ENCODE measurements around the gene AQP5. TPM values are rescaled to one million over a fixed set of nuclear protein-coding genes. Genes with fewer than 3 reads are reported as not detected.

AQP5 gene
- total RNA-seq, 1 experiment from 2014 or later: not detected

DNA sequence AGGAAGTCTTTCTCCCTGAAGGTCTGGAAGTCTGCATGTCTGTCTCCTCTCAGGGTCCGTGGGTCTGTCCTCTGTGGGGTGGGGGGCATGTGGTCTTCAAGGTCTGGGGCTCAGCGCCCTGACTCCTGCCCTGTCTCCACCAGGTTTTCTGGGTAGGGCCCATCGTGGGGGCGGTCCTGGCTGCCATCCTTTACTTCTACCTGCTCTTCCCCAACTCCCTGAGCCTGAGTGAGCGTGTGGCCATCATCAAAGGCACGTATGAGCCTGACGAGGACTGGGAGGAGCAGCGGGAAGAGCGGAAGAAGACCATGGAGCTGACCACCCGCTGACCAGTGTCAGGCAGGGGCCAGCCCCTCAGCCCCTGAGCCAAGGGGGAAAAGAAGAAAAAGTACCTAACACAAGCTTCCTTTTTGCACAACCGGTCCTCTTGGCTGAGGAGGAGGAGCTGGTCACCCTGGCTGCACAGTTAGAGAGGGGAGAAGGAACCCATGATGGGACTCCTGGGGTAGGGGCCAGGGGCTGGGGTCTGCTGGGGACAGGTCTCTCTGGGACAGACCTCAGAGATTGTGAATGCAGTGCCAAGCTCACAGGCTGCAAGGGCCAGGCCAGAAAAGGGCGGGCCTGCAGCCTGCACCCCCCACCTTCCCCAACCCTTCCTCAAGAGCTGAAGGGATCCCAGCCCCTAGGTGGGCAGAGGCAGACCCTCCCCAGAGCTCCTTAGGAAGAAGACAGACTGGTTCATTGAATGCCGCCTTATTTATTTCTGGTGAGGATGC lies 3.4 kb downstream of the AQP5 start:
- DNase-seq (ENCODE audit: low spot score): no peak

DNA sequence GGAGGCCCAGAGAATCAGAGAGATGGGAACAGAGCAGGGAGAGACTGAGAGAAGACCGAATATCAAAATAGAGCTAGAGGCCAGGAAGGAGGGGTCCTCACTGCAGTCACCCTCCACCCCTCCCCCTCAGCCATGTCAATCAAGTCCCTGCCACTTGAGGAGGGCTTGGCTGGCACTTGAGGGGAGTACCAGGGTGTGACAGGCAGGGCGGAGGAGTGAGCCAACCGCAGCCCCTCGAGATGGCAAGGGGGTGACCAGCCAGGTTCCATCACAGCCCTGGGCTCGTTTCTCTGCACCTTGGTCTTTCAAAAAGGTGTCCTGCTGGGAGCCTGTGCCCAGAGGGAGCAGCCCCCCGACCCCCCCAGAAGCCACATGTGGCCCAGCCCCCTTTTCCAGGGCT lies 4.2 kb downstream of the AQP5 start:
- no peak for DNase-seq (ENCODE audit: low spot score)

DNA sequence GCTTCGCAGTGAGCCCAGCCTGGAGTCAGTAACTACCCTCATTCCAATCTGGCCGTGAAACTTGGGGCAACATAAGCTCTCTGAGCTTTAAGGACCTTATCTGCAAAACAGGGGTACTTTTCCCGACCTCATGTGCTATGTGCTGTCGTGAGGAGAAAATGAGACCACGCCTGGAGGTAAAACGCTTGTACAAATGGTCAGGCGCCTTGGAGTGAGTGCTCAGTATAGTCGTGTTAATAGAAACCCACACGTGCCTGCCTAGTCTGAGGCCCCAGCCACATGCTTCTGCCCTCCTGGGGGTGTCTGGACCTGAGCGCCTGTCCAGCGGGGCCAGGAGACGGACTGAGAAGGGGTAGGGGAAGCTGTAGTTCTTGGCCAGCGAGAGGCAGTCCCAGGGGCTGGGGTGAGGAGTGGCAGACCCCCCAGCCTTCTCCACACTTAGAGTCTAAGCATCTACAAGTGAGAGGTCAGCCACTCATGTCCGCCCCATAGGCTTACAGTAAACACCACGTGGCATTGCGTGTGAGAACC lies 4.9 kb downstream of the AQP5 start:
- DNase-seq (ENCODE audit: low spot score): no peak

DNA sequence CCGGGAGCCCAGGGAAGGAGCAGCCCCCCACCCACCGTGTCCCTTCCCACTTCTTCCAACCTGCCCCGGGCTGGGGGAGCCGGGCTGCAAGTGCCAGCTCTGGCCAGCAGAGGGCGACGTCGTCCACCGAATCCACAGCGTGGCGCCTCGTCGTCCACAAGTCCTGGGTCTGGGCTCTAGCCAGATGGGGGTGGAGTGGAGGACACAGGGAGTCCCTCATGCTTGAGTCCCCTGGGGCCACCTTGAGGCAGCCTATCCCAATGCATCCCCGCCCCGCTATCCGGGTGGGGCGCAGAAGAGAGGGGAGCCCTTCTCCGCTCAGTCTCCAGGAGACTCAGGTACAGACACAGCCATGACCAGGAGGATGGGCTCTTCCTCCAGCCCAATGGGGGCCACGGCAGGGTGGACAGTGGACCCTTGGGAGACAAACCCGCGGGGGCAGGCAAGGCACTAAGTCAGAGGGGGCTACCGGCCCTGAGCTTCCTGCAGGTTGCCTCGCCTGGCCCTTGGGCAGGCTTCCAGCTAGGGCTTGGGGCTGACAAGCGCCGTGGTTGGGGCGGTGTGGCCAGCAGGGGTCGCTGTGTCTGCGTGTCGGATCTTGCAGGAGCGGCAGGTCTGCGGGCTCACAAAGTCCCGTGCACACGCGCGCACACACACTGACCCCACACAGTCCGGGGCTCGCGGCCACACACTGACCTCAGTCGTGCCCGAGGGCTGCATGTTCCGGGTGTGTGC lies 5.5 kb downstream of the AQP5 start:
- DNase-seq (ENCODE audit: low spot score): peak; percentile 91

DNA sequence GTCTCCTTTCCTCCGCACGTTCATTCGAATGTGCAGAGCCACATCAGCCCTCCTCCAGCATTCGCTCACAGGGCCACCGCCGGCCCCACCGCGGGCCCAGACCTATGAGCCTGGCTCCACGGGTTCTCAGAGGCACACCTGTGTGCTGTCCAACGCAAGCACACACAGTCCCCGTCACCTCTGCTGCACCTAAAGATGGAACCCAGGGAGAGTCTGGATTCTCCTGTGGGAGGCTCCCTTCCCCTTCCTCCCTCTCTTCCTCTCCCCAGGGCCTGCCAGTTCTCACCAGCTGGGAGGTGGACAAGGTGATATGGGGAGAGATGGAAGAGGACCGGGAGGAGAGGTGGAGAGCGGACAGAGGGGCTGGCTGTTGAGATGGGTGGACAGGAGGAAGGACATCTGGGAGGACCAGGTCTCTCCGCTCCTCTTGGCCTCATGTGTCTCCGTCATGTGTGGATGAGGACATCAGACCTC lies 6.1 kb downstream of the AQP5 start:
- DNase-seq (ENCODE audit: low spot score): no peak

DNA sequence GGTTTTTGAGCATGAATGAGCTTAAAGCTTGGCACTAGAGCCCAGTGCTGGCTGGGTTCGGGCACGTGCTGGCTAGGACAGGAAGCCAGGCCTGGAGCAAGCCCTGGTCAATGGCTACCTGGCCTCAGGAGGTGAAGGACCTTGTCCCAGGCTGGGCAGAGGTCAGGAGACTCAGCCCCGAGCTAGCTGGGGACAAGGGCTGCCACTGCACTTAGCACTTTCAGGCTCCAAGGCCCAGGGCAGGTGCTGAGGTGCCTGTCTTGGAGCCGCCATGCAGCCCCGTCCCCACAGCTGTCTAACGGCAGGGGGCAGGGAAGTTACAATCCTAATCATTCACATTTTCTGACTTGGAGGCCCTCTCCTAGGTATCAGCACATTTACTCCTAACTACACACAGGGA lies 6.8 kb downstream of the AQP5 start:
- no peak for DNase-seq (ENCODE audit: low spot score)

DNA sequence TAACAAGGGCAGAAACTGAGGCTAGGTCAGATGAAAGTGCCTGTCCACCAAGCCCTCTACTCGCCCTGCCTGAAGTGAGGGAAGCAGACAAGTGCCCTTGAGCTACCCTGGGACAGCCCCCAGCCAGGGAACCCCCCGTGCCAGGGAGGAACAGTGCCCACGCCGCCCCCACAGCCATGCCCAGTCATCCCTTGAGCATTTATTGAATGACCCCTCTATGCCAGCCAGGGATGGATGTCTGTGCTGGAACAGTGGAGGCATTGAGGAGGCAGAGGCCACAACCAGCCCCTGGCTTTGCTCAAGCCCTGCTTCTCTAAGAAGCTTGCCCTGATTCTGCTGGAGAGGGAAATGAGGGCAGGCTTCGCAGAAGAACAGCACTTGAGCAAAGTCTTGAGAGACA lies 7.4 kb downstream of the AQP5 start:
- DNase-seq (ENCODE audit: low spot score): no peak

DNA sequence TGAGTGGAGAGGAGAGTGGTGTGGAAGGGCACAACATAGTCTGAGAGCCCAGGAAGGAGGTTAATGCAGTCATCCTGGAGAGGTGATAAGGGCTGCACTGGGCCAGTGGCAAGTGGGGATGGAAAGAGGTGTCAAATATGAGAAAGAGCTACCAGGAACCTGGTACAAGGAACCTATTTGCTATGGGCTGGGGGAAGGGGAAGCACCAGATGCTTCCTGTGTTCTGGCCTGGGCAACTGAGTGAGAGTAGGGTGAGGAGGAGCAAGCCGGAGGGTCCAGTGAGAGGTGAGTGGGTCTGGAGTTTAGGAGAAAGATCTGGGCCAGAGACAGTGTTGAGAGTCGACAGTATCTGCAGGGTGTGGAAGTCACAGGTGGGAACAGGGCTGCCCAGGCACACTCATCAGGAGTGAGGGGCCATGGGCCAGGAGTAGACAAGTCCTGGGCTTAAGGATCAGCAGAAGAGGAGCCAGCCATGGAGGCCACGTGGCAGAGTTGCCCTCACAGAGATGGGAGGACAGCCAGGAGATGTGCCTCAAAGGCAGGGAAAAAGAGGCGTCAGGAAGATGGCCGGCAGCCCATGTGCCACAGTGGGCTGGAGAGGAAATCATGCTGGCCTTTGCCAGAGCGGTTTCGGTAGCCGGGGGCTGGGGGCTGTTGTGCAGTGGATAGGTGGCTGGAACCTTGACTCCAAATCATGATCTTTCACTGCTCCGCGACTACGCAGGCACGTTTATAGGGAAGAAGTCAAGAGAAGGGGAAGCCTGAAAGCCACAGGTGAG lies 8.2 kb downstream of the AQP5 start:
- no peak for DNase-seq (ENCODE audit: low spot score)

DNA sequence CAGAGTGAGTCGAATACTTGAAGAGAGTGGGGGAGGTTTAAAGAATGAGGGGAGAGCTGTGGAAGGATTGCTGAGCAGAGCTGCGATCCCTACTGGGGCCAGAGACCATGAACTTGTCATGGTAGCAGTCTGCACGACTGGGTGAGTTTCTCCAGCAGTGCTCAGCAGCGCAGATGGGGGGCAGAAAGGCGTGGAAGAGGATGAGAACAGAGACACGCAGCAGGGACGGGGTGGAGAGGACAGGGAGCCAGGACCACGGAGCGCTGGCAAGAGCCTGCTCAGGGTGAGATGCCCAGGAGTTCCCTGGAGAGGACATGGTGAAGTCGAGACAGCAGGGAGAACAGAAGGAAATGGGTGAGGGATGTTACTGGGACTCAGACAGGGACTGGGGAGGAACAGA lies 9.0 kb downstream of the AQP5 start:
- DNase-seq (ENCODE audit: low spot score): no peak

DNA sequence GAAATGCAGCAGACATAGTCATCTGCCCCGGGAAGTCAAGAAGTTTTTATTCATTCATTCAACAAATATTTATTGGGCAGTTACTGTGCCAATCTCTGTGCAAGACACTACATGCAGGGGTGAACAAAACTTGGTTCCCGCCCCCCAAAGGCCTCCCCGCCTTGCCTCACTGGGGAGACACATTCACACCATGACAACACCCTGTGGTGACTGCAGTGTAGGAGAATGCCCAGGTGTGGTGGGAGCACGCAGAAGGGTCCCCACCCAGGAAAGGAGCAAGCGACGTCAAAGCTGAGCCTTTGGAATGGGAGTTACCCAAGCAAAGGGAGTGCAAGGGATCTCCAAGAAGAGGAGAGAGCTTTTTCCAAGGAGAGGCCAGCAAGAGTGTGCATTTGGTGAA lies 9.5 kb downstream of the AQP5 start:
- DNase-seq (ENCODE audit: low spot score): no peak

DNA sequence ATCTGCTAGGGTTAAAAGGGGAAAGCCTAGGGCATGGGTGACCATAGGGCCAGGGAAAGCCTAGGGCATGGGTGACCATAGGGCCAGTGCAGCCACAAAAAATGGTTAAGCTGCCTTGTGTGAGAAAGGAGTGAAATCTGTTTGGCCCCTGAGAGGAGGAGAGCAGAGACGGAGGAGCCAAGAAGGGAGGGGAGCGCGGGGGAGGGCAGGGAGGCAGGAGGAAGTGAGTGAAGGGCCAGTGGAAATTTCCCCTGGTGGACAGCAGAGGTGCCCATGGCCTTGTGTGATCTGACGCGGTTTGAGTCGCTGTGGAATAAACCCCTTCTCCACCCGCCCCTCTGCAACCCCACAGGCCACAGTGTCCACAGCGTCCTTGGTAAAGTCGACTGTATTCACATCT lies 10.5 kb downstream of the AQP5 start:
- no peak for DNase-seq (ENCODE audit: low spot score)

DNA sequence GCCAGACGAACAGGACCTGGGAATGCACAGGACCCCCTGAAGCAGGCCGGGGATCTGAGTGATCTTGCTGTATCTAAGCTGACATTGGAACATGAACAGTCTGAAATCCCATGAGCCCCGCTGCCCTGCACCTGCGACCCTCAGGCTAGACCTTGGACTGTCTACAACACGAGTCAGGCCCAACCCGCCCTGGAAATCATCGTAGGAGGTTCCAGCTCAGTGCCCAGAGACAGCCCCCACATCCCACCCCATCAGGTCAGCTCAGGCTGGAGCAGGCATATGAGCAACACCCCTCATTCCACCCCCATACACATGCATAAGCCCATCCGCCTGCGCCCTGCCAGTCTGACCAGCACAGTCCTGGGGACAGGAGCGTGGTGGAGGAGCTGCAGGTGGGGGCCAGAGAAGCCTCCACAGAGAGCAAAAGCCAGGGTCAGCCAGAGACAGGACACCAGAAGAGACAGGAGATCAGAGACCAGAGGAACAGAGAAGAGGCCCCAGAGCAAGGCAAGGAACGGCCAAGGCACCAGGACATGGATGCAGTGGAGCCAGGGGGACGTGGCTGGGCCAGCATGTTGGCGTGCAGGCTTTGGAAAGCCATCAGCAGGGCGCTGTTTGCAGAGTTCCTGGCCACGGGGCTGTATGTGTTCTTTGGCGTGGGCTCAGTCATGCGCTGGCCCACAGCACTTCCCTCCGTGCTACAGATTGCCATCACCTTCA lies 11.1 kb downstream of the AQP5 start, which contains the start of gene AQP6:
Gene AQP6 (plus strand): TSS at position 307 of the 720 bp plus-strand sequence. CDS start 227 bp downstream, at position 534.
- DNase-seq (ENCODE audit: low spot score): no peak

DNA sequence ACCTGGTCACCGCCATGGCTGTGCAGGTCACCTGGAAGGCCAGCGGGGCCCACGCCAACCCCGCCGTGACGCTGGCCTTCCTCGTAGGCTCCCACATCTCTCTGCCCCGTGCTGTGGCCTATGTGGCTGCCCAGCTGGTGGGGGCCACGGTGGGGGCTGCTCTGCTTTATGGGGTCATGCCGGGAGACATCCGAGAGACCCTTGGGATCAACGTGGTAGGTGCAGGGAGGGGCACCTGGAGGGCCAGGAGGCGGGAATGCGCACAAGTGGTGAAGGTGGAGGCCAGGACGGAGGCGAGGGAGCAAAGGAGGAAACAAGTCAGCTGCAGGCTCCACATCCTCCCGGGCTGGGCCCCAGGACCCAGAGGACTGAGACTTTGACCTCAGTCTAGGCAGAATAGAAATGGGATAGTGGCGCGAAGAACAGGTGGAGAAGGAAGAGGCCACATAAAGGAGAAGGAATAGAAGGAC lies 11.7 kb downstream of the AQP5 start:
- no peak for DNase-seq (ENCODE audit: low spot score)

DNA sequence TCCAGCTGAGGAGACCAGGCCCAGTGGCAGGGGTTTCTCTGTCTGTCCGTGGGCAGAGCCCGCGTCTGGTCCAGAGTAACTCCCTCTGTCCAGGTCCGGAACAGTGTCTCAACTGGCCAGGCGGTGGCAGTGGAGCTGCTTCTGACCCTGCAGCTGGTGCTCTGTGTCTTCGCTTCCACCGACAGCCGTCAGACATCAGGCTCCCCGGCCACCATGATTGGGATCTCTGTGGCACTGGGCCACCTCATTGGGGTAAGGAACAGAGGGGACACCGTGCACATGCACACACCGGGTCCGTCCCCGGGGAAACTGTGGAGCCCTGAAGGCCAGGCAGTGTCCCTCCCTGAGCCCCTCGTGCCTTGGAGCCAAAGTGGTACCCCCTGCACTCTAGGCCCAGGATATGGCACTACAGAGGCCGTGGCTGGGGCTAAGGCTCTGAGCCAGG lies 12.6 kb downstream of the AQP5 start:
- no peak for DNase-seq (ENCODE audit: low spot score)

DNA sequence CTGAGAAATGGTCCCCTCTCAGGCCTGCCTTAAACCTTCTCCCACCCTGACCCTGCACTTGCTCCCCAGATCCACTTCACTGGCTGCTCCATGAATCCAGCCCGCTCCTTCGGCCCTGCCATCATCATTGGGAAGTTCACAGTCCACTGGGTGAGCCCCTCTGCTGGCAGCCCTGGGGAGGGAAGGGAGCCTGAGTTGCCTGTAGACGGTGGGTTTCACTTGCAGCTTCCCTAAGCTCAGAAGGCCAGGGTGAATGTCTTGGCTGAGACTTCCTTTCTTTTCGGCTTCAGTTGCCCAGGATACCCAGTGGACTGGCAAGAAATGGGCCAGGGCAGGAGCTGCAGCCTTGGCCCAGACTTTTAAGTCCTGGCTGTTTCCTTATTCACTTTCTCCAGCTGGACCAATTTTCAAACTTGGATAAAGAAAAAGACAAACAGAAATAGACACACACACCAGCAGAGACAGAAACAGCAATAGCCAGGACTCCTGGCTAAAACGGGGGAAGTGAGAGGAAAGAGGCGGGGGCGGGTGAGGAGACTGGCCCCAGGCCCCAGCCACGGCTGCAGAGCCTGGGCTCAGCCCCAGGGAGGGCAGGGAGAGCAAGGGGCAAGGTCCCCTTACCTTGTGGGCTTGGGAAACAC lies 13.1 kb downstream of the AQP5 start:
- no peak for DNase-seq (ENCODE audit: low spot score)

DNA sequence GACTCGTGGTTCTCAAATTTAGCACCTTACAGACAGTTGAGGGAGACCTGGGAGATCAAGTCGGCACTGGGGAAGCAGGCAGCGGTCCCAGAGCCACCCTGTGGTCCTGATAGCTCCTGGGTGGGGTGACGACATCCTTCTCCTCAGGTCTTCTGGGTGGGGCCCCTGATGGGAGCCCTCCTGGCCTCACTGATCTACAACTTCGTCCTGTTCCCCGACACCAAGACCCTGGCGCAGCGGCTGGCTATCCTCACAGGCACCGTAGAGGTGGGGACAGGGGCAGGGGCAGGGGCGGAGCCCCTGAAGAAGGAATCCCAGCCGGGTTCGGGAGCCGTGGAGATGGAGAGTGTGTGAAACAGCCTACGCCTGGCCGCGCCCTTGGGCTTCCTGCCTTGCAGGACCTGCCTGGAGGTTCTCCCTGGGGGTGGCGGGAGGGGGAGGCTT lies 13.7 kb downstream of the AQP5 start:
- DNase-seq (ENCODE audit: low spot score): no peak

DNA sequence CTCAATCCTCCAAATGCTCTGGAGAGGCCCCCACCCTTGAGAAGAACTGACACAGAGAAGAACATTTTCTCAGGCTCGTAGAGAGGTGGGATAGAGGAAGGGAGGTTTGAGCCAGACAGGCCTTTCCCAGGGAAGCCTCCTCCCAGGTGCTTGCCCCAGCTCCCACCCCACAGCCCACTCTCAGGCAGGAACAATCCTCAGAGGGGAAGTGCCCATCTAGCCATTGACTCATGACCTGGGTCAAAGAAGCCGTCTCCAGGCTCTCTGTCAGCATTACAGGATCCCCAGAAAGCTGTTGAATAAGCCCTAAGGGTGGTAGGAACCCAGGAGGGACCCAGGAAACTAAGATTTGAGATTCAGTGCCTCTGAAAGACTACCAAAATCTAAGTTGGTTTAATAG lies 14.9 kb downstream of the AQP5 start:
- no peak for DNase-seq (ENCODE audit: low spot score)

DNA sequence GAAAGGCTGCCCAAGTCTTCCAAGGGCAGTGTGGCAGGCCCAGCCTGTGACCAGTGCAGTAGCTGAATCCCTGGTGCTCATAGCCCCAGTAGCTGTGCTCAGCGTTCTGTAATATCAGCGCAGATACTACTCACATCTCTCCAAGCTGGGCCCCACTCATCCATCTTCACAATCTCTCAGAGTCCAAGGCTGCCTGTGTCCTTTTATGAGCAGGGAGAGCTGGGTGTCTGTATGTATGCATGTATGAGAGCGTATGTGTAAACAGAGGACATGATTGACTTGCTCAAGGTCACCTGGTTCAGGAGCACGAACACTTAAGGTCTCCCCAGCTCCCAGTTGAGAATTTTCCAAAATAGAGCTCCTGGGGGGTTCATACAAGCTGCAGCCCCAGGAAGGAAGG lies 16.5 kb downstream of the AQP5 start:
- DNase-seq (ENCODE audit: low spot score): no peak

DNA sequence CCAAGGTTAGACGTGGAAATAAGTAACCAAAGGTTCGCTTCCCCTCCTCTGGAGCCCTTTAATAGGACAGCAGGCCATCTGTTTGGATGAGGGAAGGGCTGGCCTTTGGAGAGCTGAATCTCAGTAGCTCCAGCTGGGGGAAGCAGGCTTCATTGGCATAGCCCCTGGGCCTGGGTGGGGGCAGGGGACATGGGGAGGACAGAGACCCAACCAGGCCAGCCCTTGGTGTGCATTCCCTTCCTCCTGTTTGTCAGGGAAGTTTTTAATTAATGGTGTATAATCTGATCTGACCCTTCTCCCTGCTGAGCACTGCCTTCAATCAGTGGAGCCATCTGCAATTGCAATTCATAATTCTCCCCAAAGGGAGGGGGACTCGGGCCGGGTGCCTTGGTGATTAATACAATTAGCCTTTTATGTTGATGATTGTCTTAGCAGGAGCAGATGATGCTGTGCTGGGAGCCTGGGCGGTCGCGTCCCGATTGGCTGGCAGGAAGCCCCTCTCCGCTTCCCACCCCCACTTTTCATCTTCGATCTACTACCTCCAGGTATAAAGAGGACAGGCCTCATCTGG lies 17.4 kb downstream of the AQP5 start:
- DNase-seq (ENCODE audit: low spot score): no peak

DNA sequence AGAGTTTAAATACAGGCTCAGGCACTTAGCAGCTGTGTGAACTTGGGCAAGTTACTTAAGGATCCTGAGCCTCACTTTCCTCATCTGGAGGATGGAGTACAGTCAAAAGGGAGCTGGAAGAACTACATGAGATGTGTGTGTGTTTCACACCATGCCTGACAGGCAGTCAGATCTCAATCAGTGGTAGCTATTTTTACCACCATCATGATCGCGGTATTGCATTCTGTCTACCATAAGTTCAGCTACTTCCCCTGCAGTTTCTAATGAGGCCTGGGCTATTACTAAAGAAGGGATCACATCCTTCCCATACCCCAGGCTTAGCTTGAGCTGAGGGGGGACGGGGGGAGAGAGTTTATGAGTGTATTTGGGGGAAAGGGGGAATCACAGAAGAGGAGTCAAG lies 18.1 kb downstream of the AQP5 start:
- no peak for DNase-seq (ENCODE audit: low spot score)

All from H4 (cell line).